Measurements from ENCODE around the gene HDC. TPM values are rescaled to one million over a fixed set of nuclear protein-coding genes. Genes with fewer than 3 reads are reported as not detected.

Gene HDC
- total and polyA plus RNA-seq, 7 donors: 0.16 to 2.4 (median 1.2) TPM; not detected in 1

- TF ChIP-seq CTCF (IDR thresholded peaks at IDR 0.05): no peak
- TF ChIP-seq POLR2AphosphoS5 (IDR thresholded peaks at IDR 0.05): no peak
- TF ChIP-seq EP300 (IDR thresholded peaks at IDR 0.05): no peak
- TF ChIP-seq POLR2A (IDR thresholded peaks at IDR 0.05): no peak
- no peak overlapping the region for H3K27ac ChIP-seq
- no peaks in the 10 kb centered on the region for H3K36me3 ChIP-seq
- no peak overlapping the region for H3K4me3 ChIP-seq
- H3K4me1 ChIP-seq: no peaks in the 10 kb centered on the region
- H3K27me3 ChIP-seq: no peaks in the 10 kb centered on the region
- 82 to 90% methylated on average over 5 of the region's 5 CpGs for WGBS, 2 donors
- H3K9me3 ChIP-seq: no peaks in the 10 kb centered on the region
- DNase-seq: no peak
- intact Hi-C loops (cut with DNase I): no loop called here
Observed at GRCh38 chr15:50259276-50259675, 6.2 kb downstream of the HDC start.

- Histone ChIP-seq H3K27me3 (no peaks in the 10 kb centered on the region), H3K9me3 (no peaks in the 10 kb centered on the region), H3K4me1 (no peaks in the 10 kb centered on the region), H3K27ac (no peak overlapping the region), H3K36me3 (no peaks in the 10 kb centered on the region), H3K4me3 (no peak overlapping the region)
- WGBS, 2 donors: 88 to 91% methylated on average over 3 of the region's 3 CpGs
- no peak for DNase-seq
- no peak for TF ChIP-seq POLR2AphosphoS5 (IDR thresholded peaks at IDR 0.05)
- no peak for TF ChIP-seq EP300 (IDR thresholded peaks at IDR 0.05)
- TF ChIP-seq CTCF (IDR thresholded peaks at IDR 0.05): no peak
- TF ChIP-seq POLR2A (IDR thresholded peaks at IDR 0.05): no peak
- intact Hi-C loops (cut with DNase I): no loop called here
Observed at GRCh38 chr15:50257924-50258323, 7.6 kb downstream of the HDC start.

- Histone ChIP-seq H3K27me3 (no peaks in the 10 kb centered on the region), H3K4me1 (no peaks in the 10 kb centered on the region), H3K9me3 (no peaks in the 10 kb centered on the region), H3K27ac (no peak overlapping the region), H3K4me3 (no peak overlapping the region), H3K36me3 (no peaks in the 10 kb centered on the region)
- 87 to 92% methylated on average over 8 of the region's 8 CpGs for WGBS, 2 donors
- TF ChIP-seq CTCF (IDR thresholded peaks at IDR 0.05) (no peak), POLR2AphosphoS5 (IDR thresholded peaks at IDR 0.05) (no peak), POLR2A (IDR thresholded peaks at IDR 0.05) (no peak), EP300 (IDR thresholded peaks at IDR 0.05) (no peak)
- no peak for DNase-seq
- intact Hi-C loops (cut with DNase I): no loop called here
Observed at GRCh38 chr15:50257332-50257731, 8.2 kb downstream of the HDC start.

GRCh38 chr15:50256188-50257041 lies 9.1 kb downstream of the HDC start:
- H3K27ac ChIP-seq: no peak overlapping the region
- DNase-seq: no peak
- TF ChIP-seq POLR2AphosphoS5 (IDR thresholded peaks at IDR 0.05) (no peak), POLR2A (IDR thresholded peaks at IDR 0.05) (no peak), EP300 (IDR thresholded peaks at IDR 0.05) (no peak), CTCF (IDR thresholded peaks at IDR 0.05) (no peak)
- H3K4me3 ChIP-seq: no peak overlapping the region
- intact Hi-C loops (cut with DNase I): no loop called here
- no peaks in the 10 kb centered on the region for H3K36me3 ChIP-seq
- no peaks in the 10 kb centered on the region for H3K9me3 ChIP-seq
- no peaks in the 10 kb centered on the region for H3K4me1 ChIP-seq
- 66 to 78% methylated on average over 5 of the region's 5 CpGs for WGBS, 2 donors
- H3K27me3 ChIP-seq: no peaks in the 10 kb centered on the region

All from sigmoid colon (tissue), 7 donors.